ENCODE measurements around the gene TLK2.

Gene TLK2

DNA sequence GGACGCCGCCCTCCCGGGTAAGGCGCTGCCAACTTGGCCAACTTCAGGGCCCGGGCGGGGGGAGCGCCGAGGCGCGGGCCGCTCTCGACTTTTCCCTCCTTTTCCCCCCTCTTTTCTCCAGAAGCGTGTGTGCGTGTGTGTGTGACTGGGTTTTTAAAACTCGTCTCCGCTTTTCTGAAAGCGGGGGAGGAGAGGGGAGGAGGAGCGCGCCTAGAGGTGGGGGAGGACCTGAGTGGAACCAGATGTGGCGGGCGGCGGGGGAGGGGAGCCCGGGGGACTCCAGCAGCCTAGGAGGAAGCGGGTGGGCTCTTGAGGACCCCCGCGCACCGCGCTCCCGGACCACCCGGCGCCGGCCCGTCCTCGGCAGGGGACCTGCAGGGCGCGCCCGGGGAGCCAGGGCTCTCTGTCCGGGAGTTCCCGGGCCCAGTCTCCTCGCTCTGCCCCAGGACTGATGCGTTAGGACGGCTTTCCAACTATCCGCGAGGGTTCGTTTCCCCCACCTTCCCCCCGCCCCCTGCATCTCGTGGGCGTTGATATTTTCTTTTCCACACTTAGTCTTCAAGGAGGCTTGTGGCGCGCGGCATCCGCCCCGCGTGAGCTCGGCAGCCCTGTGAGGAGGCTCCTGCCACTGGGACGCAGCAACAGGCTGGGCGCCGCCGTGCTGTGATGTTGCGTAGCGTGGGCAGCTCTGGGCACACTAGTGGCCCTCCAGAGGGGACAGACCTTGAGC lies 149.4 kb downstream of the TLK2 start:
- DNase-seq (ENCODE audit: low read depth in 2 of 2): peak in 1 of 2 donors; percentile 37

DNA sequence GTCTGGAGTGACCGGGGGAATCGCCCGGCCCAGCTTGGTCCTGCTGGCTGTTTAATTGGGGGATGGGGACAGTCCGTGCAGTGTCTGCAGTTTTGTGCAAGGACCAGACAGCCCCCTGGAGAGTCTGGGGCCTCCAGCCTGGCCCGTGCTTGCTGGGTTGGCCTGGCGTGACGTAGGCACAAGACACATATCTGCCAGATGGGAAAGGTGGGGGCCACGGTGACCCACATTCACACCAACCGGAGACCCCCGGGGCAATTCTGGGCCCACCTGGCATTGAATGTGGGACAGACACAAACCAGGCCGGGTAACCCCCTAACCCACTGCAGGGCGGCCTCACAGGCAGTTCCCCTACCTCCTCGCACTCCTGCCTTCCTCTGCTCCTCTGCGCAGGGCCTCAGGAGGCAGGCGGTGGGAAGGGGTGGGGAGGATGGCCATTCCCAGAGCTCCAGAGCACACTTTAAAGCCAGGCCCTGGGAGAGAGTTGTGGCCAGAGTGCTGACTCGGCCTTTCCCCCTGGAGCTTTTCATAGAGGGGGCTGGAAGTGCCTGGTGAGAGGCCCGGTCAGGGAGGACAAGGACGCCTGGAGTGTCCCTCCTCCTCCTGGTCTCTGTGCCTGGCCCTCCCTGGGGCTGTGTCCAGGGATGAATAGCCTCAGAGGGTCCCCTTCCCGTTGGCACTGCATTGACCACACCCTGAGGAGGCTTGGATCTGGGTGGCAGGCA lies 150.4 kb downstream of the TLK2 start:
- no peak for DNase-seq (ENCODE audit: low read depth in 2 of 2)

DNA sequence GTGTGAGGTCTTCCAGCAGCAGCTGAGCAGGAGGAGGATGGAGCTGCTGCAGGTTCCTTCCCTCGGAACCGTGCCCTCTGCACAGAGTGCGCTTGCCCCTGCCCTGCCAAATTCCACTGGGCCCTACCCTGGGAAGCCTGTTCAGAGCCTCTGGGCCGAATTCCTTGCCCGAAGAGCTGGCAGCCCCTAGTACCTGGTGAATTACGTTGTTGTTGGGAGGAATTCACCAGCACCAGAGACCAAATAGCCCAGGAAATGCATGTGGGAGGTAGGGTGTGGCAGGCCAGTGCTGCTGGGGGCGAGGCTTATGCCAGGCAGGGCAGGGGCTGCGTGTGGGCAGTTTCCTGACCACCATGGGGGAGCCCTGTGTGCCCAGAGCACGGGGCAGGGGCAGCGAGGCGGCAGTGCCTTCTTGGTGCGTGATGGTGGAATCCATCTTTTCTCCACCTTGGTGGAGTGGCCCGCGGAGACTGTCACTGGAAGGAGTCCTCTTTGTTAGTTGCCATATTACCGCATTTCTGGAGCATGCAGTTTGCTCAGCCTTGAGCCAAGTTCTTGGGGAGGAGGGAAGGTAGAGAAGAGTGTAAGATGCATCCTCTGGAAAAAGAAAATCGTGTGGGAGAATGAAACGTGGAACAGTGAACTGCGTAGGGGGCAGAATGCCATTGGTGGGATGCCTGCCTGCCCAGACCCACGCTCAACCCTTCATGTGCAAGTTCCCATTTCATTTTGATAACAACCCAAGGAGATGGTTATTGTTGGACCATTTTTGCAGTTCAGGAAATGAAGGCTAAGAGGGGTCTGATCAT lies 151.1 kb downstream of the TLK2 start:
- no peak for DNase-seq (ENCODE audit: low read depth in 2 of 2)

DNA sequence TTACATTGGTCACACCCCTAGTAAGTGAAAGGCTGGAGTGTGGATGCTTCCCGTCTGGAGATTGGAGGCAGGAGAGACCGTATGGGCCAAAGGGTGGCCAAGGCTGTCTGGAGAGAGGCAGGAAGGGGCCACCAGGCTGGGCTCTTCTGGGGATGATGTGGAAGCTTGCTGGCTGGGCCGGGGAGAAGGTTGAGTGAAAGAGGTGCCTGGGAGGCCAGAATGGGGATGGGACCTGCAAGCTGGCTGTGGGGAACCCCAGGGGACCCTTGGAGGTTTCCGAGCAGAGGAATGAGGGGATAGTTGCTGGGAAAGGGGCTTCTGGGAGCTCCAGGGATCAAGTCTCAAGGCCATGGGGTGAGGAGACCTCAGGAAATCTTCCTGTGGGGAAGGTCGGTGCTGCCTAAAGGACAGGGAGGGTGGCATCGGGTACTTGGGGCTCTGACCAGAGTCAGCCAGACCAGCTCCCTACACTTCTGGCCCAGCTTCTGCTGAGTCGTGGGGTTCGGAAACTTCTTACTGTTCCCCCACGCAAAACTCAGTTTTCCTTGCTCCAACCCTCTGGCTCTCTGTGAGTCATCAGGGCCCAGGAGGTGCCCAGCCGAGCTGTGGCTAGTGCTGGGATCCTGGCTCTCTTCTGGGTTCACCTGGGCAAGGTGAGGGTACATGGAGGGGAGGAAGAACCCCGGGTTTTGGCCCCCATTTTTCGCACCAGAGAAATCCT lies 151.9 kb downstream of the TLK2 start:
- DNase-seq (ENCODE audit: low read depth in 2 of 2): no peak

DNA sequence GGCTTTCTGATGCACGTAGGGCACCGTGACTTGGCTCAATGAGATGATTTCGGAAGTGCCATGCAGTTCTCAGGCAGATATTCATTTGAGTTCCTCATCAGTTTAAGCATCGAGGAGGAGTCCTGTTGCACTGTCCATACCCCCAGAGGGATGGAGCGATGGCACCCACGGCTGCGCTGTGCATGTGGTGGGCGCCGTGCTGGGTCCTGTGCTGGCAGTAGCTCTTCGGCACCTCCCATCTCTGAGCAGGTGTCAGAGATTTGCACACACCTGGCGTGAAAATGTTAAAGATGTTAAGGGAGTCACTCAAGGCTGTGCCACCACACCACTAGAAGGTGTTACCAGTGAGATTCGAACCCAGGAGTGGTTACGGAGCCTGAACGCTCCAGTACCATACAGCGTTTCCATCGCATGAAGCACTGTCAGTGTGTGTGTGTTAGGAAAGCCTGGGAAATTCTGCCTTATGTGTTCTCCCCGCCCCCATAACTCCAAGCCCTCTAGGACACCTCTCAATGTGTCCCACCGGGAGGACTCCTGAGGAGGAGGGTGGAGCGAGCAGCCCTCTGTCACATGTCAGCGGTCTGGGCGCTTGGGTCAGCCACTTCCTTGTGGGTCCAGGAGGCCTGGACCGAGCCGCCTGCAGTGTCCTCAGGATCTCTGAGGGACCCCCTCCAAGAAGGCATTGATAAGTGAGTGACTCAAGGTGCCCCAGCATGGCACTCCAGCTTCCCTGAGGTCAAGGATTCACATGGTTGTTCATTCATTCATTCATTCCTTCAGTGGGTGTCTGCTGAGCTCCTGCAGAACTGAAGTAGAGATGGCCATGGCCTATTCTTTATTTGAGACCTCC lies 152.7 kb downstream of the TLK2 start:
- no peak for DNase-seq (ENCODE audit: low read depth in 2 of 2)

DNA sequence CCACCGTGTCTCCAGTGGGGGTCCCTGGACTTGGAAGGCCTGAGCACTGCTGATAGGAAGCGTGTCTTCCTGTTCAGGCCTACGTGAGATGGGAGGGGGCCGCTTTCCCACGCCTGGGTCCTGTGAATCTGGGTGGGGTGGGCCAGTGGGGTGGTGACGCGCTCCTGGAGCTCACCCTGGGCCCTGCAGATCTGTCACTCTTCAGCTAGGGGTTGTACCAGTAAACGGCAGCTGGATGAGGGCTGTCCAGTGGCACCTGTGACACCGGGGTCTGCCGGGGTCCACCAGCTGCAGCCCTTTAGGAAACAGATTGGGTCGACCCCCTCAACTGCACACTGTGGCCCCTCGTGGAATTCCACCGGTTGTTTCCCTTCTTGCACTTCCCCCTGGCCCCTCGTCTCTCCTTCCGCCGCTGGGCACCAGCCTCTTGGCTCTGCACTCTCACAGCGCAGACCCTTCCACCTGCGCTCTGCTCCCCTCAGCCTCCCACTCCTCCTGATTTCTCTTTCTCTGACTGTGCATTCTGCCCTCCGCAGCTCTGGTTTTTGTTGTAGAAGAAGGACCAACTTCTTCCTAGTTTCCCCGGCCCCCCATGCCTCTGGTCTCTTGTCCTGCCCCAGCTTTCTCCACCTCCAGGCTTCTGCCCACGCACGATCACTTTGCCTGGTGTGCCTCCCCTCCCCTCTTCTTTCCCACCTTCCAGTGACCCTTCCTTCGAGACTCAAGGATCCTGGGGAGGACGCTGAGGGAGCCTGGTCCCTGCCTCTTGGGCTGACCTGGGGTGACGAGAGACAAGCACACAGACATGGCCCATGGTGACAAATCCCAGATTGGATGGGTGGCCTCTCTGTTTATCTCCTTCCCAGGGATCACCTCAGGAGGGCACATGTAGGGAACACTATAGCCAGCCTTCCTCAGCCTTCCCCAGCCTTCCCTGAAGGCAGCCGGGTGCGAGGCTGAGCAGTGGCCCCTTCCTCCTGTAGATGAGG lies 153.6 kb downstream of the TLK2 start:
- no peak for DNase-seq (ENCODE audit: low read depth in 2 of 2)

DNA sequence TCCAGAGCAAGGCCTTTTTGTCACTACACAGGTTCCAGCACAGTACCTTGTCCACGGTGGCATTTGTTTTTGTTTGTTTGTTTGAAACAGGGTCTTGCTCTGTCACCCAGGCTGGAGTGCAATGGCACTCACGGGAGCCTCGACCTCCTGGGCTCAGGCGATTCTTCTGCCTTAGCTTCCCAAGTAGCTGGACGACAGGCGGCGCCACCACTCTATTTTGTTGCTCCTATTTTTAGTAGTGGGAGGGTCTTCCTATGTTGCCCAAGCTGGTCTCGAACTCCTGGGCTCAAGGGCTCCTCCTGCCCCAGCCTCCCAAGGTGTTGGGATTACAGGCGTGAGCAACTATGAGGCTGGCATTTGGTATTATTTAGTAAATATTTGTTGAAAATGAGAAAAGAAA lies 159.2 kb downstream of the TLK2 start:
- DNase-seq (ENCODE audit: low read depth in 2 of 2): no peak

DNA sequence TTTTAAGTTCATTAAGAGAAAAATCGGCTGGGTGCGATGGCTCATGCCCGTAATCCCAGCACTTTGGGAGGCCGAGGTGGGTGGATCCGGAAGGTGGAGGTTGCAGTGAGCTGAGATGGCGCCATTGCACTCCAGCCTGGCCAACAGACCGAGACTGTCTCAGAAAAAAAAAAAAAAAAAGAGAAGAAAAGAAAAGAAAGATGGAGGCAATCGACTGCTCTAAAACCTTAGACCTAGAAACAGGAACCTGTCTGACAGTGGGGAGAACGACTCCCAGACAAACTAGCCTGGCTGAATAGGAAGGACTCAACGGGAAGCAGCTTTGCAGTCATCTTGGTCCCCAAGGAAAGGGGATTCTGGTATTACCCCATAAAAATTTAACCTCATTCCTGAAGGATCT lies 162.5 kb downstream of the TLK2 start:
- no peak for DNase-seq (ENCODE audit: low read depth in 2 of 2)

DNA sequence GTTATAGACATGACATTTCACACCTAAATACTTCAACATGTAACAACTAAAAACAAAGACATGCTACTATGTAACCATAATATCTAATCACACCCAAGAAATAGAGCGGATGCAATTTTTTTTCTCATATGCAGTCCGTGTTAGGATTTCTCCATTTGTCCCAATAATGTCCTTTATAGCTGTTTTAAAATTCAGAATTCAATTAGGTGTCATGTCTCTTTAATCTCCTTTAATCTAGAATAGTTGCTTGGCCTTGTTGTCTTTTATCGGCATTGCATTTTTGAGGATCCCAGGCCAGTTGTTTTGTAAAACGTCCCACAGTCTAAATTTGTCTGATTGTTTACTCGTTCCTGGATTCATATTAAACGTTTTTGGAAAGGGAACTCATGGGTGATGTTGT lies 163.3 kb downstream of the TLK2 start:
- DNase-seq (ENCODE audit: low read depth in 2 of 2): no peak

DNA sequence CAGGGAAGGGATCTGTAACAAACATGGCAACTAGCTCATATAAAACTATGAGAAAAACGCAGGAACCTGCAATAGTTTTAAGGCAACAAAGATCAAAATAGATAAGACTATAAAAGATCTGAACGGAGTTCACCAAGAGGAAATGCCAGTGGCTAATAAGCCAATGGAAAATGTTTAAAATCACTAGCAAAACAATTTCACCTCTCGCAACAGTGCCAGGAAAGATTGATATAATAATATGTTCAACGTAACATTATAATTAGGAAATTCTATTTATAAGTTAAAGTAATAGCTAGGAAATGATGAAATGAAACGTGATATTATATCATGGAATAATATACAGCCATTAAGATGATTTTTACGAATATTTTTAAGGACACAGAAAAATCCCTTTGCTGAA lies 164.9 kb downstream of the TLK2 start:
- no peak for DNase-seq (ENCODE audit: low read depth in 2 of 2)

DNA sequence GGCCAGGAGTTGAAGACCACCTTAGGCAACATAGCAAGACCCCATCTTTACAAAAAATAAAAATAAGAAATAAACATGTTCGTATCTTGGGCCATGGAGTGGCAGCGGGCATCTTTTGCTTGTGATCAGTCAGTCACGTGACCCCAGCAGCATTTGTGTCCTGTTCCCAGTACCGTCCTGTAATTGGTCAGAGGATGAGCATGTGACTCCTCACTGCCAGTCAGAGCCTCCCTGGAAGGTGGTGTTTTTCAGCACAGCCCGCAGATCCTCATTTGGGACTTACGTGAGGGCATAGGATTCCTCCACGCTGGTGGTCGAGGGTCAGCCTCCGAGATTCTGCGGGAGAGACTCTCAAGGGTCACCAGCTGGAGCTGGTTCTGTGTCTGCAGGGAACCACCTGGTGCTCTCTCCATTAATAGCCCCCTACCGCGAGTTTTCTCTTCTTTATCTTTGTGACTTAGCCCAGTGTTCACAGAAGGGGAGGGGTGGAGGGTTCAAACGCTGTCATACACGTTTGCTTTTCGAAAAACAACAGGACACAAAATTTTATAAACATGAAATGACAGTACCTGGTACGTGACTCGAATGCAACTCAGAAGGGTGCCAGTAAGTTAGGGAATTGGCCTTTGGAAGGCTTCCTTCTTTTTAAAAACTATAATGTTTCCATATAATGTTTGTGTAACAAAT lies 166.0 kb downstream of the TLK2 start:
- no peak for DNase-seq (ENCODE audit: low read depth in 2 of 2)

DNA sequence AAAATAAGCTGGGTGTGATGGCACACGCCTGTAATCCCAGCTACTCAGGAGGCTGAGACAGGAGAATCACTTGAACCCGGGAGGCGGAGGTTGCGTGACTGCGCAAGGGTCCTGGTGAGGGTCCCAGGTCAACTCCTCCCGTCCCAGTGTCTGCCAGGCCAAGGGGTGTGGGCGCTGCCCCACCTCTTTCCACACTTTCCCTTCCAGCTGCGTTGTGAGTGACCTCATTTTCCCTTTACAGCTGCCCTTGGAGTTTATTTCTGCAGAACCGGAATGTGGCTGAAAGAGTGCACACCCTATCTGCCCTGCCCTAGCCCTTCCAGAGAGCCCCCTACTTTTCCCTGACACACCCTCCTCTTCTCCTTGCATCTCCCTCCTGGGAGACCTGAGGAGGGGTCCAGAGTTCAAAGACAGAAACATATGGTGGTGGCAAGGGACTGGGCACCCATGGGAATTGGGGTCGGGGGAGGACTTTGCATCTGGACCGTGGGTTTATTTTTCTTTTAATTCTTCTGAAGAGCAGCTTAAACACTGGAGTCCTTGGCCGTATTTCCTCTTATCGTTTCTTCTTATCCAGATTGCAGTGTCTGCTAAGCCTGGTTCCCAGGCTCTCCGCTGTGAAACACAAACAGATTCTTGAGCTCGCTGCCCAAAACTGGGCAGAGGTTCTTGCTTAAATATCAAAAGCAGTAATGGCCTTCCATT lies 169.8 kb downstream of the TLK2 start:
- no peak for DNase-seq (ENCODE audit: low read depth in 2 of 2)

DNA sequence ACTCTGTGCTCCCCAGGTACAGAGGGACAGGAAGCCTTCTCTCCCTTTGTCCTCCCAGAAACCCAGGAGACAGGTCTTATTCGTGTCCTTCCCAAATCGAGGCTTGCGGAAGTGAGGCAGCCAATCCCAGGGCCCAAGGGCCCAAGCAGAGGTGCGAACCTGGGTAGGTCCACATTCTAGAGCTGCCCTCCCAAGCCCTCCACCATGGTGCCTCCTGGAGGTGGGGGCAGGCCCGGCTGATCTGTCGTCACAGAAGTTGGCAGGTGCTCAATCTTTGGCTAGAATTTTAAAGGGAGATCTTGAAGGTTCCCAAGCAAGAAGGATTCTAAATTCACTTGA lies 170.3 kb downstream of the TLK2 start:
- no peak for DNase-seq (ENCODE audit: low read depth in 2 of 2)

DNA sequence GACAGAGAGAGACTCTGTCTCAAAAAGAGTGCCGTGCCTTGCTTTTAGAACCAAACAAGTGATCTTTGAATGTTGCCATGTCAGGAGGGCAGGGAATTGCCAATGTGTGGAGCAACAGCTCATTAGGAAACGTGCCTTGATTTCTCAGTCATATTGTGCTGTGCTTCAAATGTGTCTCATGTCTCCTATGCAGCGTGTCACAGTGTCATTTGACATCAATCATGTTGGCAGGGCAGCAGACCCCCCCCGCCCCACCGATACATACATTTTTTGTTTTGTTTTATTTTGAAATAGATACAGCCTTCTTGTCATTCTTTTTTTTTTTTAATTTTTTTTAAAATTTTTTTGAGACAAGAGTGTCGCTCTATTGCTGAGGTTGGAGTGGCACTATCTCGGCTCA lies 170.9 kb downstream of the TLK2 start:
- DNase-seq (ENCODE audit: low read depth in 2 of 2): no peak

DNA sequence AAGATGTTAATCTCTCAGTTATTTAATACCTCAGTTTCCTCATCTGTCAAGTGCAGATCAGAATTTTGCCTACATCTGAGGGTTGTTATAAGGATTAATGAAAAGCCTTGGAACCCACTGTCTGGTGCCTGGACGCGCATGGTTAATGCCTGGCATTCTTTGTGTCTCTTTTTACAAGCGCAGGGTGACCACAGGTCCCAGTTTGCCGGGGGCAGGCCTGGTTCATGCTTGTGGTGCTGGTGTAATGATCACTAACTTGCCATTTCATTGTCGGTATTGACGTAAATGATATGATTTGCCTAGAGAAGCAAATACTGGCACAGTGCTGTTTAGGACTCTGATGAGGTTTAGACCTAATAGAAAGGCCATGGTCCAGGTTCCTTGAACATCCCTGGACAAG lies 172.0 kb downstream of the TLK2 start:
- DNase-seq (ENCODE audit: low read depth in 2 of 2): no peak

DNA sequence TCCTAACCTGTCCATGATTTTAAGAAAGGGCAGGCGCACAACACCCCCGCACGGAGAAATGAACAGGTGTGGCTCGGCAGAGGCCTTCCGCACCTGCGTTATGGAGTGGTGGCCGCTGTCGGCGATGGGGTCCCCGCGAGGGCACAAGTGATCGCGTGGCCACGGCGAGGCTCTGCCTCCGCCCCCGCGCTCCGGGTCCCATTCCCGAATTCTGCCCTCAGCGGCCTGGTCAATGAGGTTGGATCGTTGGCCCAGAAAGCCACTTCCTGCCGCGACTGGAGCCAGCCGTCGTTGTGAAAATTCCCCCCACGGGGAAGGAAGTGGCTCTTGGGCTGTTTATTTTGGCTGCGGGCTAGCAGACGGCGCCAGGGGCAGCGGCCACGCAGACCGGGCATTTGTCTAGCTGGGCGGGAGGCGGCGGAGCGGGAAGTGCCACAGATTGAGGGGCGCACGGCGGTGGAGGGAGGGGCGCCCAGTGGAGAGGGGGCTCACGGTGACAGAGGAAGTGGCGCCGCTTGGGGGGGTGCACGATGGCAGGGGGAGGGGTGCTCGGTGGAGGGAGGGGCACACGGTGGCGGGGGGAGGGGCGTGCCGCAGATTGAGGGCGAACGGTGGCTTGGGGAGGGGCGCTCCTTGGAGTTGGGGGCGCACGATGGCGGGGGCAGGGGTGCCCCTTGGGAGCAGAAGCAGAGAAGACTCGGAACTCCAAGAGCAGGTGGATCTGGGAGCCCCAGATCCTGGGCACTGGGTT lies 173.8 kb downstream of the TLK2 start:
- peak in 1 of 2 donors; percentile 6 for DNase-seq (ENCODE audit: low read depth in 2 of 2)

DNA sequence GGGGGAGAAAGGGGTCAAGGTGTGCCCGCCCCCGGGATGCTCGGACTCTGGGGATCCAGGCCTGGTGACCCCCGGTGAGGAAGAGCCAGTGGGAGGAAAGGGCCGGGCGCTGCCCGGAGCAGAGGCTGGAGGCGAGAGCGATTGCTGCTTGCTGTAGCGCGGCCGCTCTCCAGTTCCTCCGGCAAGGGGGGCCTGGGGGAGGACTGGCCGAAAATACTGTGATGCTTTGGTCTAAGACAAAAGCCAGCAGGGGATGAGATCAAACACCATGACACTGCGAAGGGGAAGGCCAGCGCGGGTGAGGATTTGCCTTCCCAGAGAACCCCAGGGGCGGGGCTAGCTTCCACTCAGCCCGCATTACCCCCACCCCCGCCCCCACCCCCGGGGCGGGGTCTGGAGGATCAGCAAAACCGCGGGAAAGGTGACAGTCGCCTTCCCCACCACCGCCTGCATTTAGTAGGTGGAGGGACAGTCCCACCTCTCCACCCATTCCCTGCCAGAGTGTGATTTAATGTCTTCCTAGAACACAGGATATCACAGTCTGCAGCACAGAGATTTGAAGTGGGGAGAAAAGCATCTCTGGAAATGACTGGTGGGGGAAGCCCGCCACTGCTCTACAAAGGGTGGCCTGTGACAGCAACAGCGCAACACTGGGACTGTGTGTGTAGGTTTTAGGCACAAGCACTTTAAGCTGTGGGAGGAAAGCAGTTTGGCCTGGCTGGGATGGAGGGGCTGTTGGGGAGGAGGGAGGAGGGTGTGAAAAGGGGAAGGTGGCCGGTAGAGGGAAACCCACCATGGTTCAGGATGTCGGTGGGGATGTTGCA lies 174.6 kb downstream of the TLK2 start:
- DNase-seq (ENCODE audit: low read depth in 2 of 2): peak; percentile 87 to 92

Measured in activated CD4-positive, alpha-beta T cell treated with anti-CD3 and anti-CD28 coated beads for 24 hours (primary cell).